Raji (cell line): Measurements from ENCODE around the gene CYB5R4.

Source experiments
- POLR2A ChIP-seq: IDR thresholded peaks from 2 replicates; pipeline ENCODE4 v1.6.1; 2011; ENCODE audit warnings: low read depth, low read length, control low read depth; ENCODE audit not compliant: insufficient read depth

The CYB5R4 gene

DNA sequence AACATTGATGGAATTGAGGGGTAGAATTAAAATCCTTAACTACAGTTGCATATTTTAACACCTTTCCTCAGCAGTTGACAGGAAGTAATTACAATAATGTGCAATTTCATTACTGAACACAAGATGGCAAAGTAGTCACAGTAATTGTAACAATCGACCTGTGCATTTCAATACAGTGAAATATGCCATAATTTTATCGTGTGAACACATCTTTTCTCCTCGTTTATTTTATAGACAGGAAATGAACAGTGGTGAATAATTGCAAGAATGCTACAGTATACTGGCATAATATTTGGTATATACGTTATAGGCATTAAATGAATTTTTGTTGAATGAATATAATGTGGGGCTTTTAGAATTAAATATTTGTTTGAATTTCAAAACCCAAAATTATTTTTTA lies 25.0 kb downstream of the CYB5R4 start:
- TF ChIP-seq POLR2A, result no peak

DNA sequence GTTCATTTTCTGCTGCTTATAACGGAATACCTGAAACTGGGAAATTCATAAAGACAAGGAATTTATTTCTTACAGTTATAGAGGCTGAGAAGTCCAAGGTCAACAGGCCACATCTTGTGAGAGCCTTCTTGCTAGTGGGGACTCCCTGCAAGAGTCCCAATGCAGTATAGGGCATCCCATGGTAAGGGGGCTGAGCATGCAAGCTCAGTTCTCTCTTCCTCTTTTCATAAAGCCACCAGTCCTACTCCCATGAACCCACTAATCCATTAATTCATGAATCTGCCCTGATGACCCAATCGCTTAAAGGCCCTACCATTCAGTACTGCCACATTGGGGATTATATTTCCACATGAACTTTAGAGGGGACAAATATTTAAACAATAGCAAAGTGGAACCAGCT lies 26.5 kb downstream of the CYB5R4 start:
- TF ChIP-seq POLR2A, result no peak

DNA sequence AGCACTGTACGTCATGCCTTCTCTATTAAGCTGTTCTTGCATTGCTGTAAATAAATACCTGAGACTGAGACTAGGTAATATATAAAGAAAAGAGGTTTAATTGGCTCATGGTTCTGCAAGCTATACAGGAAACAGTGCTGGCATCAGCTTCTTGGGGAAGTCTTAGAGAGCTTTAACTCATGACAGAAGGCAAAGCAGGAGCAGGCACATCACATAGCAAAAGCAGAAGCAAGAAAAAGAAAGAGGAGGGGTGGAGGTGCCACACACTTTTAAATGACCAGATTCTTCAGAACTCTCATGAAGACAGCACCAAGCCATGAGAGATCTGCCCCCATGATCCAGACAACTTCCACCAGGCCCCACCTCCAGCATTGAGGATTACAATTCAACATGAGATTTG lies 30.1 kb downstream of the CYB5R4 start:
- no peak for TF ChIP-seq POLR2A

DNA sequence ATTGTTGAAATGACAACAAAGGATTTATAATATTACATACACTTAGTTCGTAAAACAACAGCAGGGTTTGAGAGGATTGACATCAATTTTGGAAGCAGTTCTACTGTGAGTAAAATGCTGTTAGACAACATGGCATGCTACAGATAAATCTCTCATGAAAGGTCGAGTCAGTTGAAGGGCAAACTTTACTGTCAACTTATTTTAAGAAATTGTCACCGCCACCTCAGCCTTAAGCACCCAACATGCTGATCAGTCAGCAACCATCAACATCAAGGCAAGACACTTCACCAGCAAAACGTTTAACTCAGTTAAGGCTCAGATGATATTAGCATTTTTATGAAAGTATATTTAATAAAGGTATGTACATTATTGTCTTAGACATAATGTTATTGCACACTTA lies 31.0 kb downstream of the CYB5R4 start:
- TF ChIP-seq POLR2A, result no peak

- TF ChIP-seq POLR2A, result no peak
Measured at GRCh38 chr6:83891586-83891985, 32.1 kb downstream of the CYB5R4 start.

DNA sequence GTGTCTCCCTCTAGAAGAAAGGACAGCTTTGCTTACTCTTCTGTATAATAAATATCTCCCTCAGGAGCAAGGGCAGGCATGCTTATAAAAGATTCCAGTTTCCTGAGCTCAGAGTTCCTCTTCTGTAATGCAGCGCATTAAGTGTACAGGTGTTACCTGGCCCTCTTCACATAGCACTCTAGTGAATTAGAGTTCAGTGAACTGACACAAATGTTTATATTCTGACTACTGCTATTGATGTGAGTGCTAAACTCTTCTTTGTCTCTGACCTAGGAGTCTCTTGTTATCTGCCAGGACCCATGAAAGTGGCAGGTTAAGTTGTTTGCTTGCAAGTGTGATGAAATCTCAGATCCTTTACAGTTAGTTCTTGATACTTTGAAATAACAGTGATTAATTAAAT lies 33.5 kb downstream of the CYB5R4 start:
- no peak for TF ChIP-seq POLR2A

GRCh38 chr6:83901624-83902023 lies 42.1 kb downstream of the CYB5R4 start:
- no peak for TF ChIP-seq POLR2A

DNA sequence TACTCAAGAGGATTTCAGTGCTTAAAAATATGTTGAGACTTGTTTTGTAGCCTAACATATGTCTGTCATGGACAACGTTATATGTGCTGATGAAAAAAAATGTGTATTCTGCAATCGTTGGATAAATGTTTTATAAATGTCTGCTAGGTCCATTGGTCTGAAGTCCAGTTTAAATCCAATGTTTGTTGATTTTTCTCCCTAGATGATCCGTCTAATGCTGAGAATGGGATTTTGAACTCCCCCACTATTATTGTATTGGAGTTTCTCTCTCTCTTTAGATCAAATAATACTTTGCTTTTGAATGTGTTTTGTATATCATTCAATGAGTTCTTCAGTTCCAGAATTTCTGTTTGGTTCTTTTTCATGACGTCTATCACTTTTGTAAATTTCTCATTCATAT lies 44.9 kb downstream of the CYB5R4 start:
- no peak for TF ChIP-seq POLR2A

DNA sequence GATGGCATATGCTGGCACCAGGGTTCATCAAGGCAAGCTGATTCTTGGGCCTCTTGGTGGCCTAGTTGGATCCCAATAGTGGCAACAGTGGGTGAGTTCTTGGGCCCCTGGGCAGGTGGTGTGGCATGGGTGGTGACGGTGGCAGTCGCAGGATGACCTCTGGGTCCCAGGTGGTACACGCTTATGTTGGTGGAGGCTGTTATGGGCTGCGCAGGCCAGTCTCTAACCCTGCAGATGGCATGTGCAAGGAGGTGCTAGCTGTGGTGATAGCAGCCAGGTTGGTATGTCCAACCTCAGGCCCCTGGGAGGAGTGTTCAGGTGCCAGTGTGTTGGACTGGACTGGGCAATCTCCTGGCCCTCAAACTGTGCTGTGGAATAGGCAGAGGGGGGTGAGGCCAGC lies 46.2 kb downstream of the CYB5R4 start:
- TF ChIP-seq POLR2A, result no peak

- no peak for TF ChIP-seq POLR2A
Measured at GRCh38 chr6:83908813-83909212, 49.3 kb downstream of the CYB5R4 start.

- no peak for TF ChIP-seq POLR2A
Measured at GRCh38 chr6:83911278-83911677, 51.8 kb downstream of the CYB5R4 start.

- no peak for TF ChIP-seq POLR2A
Measured at GRCh38 chr6:83914953-83915352, 55.5 kb downstream of the CYB5R4 start.

DNA sequence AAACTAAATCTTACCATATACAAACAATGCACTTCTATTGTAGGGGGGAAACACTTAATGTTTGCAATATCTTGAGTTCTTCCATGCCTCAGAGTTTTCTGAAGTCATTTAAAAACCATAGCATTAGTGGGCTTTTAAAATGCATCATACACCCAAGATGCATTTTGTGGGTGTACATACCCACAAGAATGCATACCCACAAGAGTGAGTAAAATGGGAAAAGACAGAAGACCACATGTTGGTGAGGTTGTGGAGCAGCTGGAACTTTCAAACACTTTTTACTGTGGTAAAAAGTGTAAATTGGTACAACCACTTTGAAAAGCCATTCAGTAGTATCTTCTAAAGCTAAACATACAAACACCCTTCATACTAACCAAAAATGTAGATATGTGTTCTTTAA lies 57.5 kb downstream of the CYB5R4 start:
- no peak for TF ChIP-seq POLR2A

GRCh38 chr6:83920017-83920416 lies 60.5 kb downstream of the CYB5R4 start:
- TF ChIP-seq POLR2A, result no peak

DNA sequence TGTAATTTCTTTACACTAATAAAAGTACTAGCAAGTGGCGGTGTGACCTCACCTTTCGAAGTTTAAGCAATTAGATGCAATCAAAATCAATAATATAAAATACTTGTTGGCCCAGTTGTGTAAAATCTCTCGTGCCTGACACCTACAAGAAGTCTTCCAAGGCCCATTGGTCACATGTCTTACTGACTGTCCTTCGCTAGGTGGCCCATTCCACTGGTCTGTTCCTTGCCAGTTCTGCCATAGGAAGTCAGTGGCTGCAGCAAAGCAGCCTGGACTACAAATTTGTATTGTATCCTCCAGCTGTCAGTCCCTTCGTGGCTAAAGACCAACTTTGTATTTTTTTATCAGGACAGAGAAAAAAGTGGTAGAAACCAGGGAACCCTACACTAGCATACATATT lies 61.8 kb downstream of the CYB5R4 start:
- TF ChIP-seq POLR2A, result no peak

GRCh38 chr6:83927470-83927869 lies 68.0 kb downstream of the CYB5R4 start:
- no peak for TF ChIP-seq POLR2A

GRCh38 chr6:83928286-83928685 lies 68.8 kb downstream of the CYB5R4 start:
- TF ChIP-seq POLR2A, result no peak

- no peak for TF ChIP-seq POLR2A
Measured at GRCh38 chr6:83948851-83949250, 89.4 kb downstream of the CYB5R4 start.
